GM18907 (cell line): ENCODE measurements around the gene MICAL1.
A peak's percentile ranks its signal among the peaks of the same experiment; 100 is the strongest.

Experiments
- ATAC-seq: cut with Tn5 transposase; IDR thresholded peaks from one replicate; pipeline ENCODE4 v1.9.1; 2021; ENCODE audit warnings: mild to moderate bottlenecking, moderate library complexity; ENCODE audit not compliant: unreplicated experiment

Gene MICAL1

GRCh38 chr6:109456111-109456583 lies 575 bp upstream of the MICAL1 start:
- ATAC-seq = peak; percentile 1

GRCh38 chr6:109454496-109455436 lies 806 bp downstream of the MICAL1 start:
- ATAC-seq = peak; percentile 35

GRCh38 chr6:109453594-109454495 lies 1.7 kb downstream of the MICAL1 start:
- ATAC-seq = no peak

GRCh38 chr6:109453156-109453555 lies 2.4 kb downstream of the MICAL1 start:
- no peak for ATAC-seq

GRCh38 chr6:109452181-109452580 lies 3.4 kb downstream of the MICAL1 start:
- ATAC-seq = no peak

- no peak for ATAC-seq
Measured at GRCh38 chr6:109451376-109451775, 4.2 kb downstream of the MICAL1 start.

- no peak for ATAC-seq
Measured at GRCh38 chr6:109450801-109451200, 4.8 kb downstream of the MICAL1 start.

GRCh38 chr6:109449795-109450673 lies 5.5 kb downstream of the MICAL1 start:
- ATAC-seq = no peak

- ATAC-seq = no peak
Measured at GRCh38 chr6:109449064-109449794, 6.3 kb downstream of the MICAL1 start.

GRCh38 chr6:109448615-109449014 lies 7.0 kb downstream of the MICAL1 start:
- ATAC-seq = no peak

GRCh38 chr6:109447878-109448555 lies 7.6 kb downstream of the MICAL1 start:
- ATAC-seq = no peak

- ATAC-seq = no peak
Measured at GRCh38 chr6:109447087-109447486, 8.5 kb downstream of the MICAL1 start.

- ATAC-seq = no peak
Measured at GRCh38 chr6:109446541-109446940, 9.0 kb downstream of the MICAL1 start.

GRCh38 chr6:109446072-109446471 lies 9.5 kb downstream of the MICAL1 start:
- no peak for ATAC-seq

GRCh38 chr6:109445382-109445781 lies 10.2 kb downstream of the MICAL1 start:
- ATAC-seq = no peak

- ATAC-seq = no peak
Measured at GRCh38 chr6:109443425-109443950, 12.1 kb downstream of the MICAL1 start.

GRCh38 chr6:109442393-109442924 lies 13.1 kb downstream of the MICAL1 start:
- ATAC-seq = no peak

GRCh38 chr6:109441069-109441816 lies 14.3 kb downstream of the MICAL1 start:
- ATAC-seq = peak; percentile 26
